GM18861 (cell line): Measurements from ENCODE around the gene SUGCT.

Experiments used
- ATAC-seq: cut with Tn5 transposase; IDR thresholded peaks from one replicate; pipeline ENCODE4 v1.9.1; 2021; ENCODE audit not compliant: unreplicated experiment

SUGCT gene

DNA sequence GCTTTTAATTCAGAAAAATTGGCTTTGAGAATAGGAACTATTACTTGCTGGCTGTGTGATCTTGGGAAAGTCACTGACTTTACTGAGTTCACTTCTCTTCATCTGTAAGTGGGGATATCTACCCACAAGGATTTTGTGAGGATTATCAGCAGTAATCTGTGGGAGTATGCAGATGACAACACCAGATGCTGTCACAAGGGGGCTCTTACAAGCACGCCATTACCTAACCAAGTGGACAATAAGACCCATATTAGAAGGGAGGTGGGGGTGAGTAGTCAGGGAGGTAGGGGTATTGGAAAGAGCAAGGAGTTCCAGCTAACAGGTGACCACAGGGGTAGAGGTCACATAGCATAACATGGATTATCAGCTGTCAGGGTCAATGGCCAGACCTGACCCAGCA is 569.4 kb downstream of the SUGCT start:
- ATAC-seq = no peak

DNA sequence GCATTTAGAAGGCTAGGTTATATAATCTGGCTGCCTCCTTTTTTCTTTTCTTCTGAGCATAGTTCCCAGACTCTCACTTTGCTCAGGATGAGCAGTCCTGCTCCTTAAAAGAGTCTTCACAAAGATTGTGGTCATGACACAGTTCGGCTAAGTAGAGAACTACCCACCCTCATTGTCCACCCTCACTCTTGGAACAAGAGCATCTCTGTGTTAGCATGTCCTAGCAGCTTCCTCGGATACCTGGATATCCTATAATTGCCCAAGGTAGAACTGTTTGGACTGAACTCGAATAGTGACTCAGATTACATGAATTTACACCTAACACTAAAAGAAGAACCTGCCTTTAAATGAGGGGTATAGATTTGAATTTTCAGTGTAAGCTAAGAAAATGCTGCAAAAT is 572.0 kb downstream of the SUGCT start:
- ATAC-seq = no peak

DNA sequence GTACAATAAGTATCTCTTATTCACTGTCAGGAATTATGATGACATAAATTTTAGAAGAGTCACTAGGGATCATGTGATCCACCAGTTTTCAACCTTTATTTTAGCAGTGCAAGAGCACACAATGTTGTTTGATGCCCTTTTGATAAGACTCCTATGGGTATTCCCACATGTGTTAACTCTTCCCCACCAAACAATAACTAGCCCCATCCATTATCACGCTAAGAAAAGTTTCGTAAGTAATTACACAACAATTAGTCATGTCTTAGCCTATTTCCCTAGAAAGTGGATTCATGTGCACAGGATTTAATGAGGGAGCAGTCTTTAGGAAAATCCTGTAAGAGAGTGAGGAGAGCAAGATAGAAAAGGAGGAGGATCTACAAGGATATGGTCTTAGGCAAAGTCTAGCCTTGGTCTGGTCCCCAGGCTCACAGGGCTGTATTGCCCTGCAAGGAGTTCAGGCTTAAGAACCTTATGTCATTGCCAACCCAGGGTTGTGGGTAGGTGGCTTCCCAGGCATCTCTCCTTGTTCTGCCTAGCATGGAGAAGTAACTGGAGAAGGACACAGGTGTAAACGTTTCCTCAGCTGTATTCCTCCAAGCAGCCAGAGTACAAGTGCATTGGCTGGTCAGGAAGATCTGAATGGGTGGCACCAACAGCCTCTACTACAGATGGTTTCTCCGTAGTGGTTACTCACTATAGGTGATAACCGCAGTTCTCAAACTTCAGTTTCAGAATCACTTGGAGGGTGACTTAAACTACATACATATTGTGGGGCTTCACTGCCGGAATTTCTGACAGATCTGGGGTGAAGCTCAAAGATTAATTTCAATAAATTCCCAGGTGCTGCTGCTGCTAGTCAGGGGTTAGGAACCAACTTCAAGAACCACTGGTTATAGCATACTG is 574.5 kb downstream of the SUGCT start:
- ATAC-seq = no peak

DNA sequence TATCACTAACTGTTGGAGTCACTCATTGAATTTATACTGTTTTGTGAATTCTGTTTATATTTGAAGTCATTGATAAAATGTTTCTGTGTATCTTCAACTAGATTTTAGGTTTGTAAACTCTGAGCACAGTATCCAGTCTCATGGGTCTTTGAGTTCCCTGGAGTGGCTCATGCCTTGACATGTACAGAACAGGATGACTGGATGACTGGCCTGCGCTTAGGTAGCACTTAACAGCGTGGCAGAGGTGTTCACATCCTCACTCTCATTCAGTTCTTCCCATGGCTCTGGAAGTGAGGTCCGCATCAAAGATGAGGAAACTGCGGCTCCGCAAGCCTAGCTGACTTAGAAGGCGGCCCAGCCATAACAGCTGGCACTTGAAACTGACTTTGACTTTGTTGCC is 576.9 kb downstream of the SUGCT start:
- ATAC-seq = no peak

DNA sequence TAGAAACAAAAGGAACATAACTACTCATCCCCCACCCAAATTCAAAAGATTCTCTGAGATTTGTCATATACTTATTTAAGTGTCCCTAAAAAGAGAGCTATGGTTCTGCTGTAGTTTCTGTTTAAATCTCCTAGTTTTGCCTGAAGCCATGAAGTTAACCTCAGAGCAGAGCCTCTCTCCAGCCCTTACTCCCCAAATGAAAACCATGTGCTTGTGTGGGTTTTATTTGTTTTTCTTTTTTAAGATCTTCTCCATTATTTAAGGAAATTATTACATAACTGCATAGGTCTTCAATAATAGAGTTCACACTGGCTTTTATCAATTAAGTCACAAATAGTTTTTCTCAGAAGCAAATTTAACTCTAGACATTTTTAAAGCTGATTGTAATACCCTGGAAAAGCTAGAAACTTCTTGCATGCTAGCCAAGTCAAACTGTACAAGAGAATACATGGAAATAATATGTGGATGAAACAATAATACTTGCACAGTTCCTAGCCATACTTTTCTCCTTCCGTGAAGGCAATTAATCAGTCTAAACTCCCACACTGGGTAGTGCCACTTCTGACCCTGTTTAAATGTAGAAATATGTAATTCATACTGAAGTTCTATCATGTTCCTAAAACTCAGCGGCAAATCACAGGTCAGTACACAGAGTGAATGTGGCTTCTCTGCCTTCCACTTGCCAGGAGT is 579.7 kb downstream of the SUGCT start:
- ATAC-seq = no peak

DNA sequence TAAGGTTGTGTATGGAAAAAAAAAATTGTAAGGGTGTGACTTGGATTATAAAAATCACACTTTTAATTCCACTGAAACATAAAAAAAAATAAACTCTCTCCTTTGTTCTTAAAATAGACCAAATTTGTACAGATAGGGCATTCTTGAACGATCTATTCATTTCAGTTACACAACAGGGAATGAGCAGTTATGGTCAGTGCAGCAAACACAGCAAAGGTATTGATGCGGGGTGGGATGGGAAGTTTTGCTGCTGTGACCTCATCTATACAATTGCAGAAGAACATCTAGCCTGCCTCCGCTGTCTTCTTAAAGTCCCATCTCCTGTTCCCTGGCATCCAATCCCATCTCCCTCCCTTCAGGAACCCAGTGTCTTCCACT is 580.2 kb downstream of the SUGCT start:
- ATAC-seq = no peak

DNA sequence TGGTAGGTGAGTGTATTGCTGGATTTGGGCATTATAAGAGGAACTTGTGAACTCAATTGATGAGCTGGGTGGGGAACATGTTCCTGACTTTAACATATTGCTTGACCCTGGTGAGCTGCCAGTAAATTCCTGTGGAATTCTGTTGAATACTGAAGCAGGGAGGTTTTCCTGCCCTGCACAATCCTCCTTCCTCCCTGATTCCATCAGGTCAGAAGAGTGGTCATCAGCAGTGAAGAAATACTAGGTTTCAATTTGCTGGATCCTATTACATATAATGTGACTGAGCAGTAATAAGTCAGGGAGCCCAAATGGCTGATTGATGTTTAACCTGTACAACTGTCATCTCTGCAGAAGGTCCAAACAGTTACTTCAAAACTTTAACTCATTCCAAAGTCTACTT is 581.2 kb downstream of the SUGCT start:
- ATAC-seq = no peak

DNA sequence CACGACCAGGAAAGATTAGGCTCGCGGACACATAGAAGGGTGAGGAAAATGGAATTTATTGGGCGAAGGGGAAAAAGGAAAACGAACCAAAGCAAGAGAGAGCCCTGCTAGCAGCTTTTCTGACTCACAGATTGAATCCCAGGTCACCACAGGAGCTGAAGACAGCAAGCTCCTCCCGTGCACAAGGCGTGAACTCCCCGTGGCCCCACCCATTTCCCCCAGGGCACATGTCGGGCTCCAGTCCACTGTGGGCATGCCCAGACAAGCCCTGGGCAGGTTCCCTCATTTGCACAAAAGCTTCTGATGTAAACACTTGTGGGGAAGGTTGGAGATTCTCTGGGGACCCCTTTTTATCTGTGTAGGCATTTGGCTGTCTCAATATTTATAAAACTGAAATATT is 582.4 kb downstream of the SUGCT start:
- ATAC-seq = peak; percentile 85

DNA sequence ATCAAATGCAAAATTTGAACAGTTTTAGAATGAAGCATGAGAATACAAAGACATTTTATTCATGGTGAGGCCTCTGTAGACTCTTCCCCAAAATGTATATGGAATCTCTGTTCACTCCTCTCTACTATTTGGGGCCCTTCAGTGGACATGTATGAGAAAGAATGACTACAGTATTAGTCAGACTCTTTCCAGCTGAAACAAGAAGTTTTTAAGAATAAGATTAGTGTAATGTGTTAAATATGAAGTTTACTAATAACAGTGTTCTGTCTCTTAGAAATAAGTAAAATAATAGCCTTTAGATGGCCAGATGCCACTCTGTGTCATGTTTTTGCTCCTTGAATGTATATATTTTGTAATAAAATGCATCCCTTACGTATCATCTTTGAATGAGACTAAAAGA is 585.6 kb downstream of the SUGCT start:
- ATAC-seq = no peak

DNA sequence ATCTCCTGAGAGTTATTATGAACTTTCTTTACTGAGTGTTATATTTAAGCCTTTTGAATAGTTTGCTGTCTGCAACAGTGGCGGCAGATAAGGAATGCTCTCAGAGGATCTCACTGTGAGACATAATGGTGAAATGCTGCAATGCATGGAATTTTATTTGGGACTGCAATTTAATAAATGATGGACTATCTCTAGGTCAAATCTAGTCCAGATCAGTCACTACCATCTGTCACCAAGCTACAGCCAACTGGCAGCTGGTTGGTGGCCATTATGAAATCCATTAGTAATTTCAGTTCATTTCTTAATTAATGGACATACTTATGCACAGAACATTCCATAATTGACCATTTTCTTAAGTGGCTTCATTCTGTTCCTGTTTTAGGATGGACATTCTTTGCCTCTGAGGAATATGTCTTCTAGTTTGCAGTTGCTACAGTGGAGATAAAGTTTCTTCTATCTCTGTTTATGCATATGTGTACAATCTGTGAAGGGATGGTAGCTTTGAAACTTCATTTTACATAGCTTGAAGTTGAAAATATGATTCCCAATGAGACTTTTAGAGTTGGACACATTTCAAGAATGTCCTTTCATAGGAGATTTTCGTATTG is 586.6 kb downstream of the SUGCT start:
- no peak for ATAC-seq

DNA sequence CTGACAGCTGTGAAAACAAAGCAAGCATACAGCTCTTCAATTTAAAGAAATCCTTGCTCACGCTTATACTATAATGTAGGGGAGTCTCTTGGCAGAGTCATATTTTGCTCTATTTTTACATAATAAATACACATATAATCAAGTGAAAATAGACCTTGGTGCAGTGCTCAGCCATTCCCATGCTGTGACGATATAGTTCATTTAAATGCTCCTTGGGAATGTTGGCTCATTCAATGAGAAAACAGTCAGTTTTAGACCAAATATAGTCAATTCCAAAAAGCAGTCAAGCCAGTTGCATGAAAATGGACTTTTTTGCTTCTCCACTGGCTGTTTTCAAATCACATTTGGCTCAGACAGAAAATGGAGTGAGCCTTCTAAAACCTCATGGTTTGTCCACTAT is 587.4 kb downstream of the SUGCT start:
- ATAC-seq = no peak

DNA sequence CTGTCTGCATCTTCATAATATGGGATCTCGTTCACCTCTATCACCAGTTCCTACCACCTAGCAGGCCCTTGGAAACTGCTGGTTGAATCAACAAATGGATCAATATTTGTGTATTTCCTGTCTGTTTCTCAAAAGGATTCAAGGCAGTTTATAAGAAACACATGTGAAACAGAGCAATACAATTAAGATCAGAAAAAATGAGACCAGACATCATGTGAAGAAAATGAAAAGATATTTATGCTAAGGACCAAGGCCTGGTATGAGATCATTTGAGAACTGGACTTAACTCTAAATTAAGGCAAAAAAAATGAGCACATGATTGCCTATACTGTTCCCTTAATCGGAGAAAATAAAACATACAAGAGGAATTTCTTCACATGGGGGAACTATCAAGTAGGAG is 589.0 kb downstream of the SUGCT start:
- no peak for ATAC-seq

DNA sequence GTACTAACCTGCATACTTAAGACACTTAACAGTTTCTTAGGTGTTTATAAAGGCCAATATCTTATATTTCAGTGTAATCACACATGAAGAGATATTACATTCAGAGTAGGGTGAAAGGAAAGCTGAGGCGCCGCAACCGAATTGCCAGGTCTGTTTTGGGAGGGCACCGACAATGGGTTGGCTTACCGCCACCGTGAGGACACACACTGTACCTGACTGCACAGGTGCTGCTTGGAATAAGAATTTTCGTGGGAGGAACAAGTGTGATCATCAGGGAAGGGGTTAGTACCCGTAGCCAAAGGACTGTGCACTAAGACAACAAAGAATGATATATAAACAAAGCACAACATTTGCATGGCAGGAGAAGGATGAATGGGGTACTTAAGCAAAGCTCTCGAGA is 591.8 kb downstream of the SUGCT start:
- no peak for ATAC-seq

DNA sequence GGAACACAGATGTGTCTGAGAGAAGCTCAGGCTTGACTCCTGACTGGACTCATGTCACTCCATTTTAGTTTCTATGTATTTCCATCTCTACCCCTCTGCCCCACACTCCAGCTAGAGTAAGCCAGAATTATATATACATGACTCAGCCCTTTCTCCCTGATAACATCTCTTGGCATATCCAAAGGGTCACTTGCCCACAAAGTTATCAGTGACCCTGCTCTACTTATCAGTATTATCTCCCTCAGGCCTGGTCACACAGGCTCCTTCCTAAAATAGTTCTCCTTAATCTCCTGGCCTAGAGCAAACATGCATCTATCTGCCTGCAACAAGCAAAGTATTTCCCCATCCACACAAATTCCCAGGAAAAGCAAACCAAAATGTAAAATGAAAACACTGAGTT is 598.3 kb downstream of the SUGCT start:
- ATAC-seq = no peak

DNA sequence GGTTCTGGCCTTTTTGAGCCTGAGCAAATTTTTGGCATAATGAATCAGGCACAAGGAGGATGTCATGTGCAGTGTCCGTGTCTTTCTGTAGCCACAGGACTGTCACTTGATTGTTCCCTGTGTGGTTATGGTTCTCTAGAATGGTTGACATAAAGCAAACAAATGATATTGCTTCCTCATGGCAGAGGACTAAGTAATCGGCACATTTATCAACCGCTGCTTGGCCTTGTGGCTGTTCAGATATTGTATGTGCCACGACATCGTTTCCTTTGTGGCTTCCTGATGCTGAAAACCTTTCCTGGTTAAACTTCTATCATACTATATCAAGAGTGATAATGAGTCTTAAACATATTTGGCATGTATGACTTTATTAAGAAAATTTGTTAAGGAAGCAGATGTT is 598.8 kb downstream of the SUGCT start:
- ATAC-seq = no peak

DNA sequence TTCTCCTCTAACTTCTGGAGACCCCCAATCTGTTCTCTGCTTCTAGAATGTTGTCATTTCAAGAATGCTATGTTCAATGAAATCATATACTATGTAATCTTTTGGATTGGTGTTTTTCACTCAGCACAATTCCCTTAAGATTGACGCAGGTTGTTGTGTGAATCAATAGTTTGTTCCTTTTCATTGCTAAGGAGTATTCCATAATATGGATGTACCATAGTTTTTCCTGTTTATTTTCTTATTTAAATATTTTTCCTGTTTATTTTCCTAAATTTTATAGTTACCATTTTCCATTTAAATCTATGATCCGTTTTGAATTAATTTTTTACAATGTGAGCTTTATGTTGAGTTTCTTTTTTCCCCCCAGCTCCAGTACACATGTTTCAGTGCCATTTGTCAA is 604.5 kb downstream of the SUGCT start:
- no peak for ATAC-seq

DNA sequence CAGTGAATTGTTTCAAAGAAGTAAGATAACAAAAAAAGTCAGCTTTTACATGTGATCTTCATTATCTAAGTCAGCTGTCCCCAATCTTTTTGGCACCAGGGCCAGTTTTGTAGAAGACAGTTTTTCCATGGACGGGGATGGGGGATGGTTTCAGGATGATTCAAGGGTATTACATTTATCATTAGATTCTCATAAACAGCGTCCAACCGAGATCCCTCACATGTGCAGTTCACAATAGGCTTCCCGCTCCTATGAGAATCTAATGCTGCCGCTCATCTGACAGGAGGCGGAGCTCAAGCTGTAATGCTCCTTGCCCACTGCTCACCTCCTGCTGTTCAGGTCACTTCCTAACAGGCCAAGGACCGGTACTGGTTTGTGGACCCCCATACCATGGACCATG is 607.5 kb downstream of the SUGCT start:
- ATAC-seq = no peak

DNA sequence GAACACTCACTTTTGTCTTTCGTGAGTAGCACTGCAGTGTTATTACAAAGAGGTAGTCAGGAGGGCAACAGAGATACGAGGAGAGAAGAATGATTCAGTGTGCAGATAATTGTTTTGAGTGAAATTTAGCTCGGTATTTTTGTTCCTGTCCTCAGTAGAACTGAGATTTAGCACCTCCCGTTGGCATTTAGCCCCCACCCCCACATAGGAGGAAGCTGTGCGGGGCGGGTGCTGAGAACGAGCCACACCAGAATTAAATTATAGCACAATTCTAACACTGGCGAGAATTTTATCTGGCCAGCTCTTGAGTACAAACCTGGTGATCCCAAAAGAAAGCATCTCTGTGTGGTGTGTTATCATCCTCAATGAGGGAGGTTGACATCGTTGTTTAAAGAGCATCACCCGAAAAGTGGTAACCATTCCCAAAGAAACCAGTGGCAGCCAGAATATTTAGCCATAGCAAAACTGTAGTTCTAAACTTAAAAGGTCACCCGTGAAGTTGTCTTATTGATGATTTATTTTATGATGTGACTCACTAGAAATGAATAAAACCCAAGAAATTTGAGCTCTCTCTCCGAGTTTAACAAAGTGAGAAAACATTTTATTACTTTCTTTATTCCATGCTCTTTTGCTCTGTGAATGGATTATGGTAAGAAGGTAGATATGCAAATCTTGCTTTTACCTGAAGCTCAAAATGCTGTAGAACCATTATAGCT is 612.2 kb downstream of the SUGCT start:
- no peak for ATAC-seq

DNA sequence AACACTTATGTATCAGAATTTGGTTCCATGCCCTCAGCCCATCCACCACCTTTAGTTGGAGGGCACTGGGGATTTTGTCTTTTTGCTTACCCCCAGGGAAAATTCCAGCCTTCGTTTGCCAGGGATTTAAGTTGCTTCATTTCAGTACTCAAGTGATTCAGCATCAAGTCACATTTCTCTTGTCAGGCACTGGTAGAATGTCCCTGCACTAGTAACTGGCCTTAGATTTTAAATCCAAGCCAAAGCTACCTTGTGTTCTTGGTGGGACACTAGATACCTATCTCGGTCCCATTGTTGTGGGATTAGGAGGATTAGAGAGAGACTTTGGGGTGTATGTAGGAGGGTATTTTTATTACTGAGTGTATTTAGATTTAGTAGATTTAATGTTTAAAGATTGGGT is 613.1 kb downstream of the SUGCT start:
- no peak for ATAC-seq

DNA sequence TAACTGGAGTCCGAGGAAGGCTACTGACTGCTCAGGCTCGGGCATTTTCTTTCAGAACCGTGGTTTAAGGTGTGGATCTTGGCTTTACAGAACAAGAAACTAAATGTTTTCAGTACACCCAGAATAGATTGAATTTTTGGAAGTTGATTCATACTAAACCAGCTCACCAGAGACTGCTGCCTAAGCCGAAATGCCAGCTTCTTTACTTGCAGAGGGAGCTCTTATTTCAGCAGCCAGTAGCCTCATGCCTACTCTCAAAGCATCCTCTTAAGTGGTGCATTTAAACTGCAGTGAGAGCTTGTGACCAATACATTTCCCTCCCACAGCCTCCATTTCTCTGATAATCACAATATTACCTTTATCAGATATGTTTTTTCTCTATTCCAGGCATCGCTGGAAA is 615.1 kb downstream of the SUGCT start:
- ATAC-seq = no peak

DNA sequence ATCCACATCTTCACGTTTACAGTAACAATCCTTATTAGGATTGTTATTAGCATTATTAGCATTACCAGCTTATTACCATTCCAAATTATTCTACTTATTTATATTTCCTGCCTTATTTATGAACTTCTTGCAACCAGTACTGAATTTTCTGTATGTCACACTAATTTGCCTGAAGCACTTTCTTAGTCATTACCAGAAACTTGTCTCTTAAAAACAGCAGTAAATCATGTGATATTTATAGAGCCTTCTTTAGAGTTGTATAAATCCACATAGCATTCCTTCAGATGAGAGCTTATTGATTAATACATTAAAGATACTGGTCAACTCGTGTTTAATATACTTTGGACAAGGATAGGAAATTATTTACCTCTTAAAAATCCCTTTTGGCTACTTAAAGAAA is 618.6 kb downstream of the SUGCT start:
- ATAC-seq = no peak

DNA sequence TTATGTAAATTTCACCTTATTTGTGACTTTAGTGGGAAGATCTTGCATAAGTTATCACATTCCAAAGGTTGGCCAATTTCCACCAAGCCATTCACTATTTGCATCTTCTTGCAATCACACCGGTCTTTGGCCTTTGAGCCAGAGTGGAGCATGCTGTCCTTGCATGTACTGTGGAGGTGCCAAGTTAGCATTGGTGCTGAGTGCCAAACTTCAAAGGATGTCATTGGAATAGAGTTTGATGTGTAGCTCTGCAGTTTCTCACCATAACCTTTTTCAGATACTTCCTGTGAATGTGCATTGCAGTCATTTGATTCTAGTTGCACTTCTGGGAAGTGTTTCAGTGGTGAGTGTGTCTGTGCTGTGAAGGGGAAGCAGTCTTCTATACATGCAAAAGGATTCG is 620.6 kb downstream of the SUGCT start:
- no peak for ATAC-seq
